HG03139 (cell line): Measurements from ENCODE around the gene SEMA3D.
"Not testable (repeated sequence)": the region's sequence is repeated elsewhere in the genome, so short reads cannot be mapped to it uniquely, and the experiment has no call there.

ENCODE experiments used
- ATAC-seq: cut with Tn5 transposase; IDR thresholded peaks from one replicate; pipeline ENCODE4 v1.9.1; 2021; ENCODE audit not compliant: unreplicated experiment

Gene SEMA3D

DNA sequence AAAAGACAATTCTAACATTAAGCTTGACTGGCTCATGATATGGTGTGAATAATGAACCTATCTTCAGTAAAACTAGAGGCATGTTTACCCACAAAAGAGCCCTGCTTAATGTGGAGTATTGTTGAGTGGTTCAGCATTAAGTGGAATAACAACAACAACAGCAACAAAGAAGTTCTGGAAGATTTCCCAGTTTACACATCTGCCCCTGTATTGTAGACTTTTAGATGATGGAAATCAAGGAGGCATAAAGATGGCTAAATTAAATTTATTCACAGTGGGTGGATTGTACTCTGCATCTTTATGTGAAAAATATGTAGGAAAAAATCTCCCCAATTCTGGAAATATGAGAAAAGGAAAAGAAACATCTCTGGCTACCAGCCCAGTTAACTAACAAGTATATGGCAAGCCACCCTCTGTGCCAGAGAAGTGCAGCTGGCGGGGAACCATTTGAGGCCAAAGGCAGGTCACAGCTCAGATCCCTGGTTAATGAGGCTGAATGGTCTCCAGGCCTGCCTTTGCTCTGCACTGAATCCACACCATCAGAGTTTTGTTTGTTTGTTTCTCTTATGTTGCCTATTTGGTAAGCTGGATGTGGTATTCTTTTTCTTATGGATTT, 186.0 kb downstream of the SEMA3D start:
- no peak for ATAC-seq

DNA sequence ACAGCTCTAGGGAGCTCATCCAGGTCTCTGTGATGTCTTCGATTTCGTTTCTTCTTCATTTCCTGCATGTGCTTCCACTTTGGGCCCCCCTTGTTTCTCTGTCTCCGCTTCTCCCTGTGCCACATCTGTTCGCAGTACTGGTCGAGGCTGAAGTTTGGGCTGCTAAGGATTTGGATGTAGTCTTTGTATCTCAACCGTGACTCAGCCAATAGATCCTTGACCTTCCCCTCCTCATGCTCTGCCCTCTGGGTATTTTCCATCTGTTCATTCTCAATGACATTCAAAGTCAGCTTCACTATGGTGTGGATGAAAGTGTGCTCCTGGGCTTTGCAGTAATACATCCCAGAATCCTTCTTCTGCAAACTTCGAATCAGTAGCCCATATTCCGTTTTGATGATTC, 187.4 kb downstream of the SEMA3D start:
- no peak for ATAC-seq

DNA sequence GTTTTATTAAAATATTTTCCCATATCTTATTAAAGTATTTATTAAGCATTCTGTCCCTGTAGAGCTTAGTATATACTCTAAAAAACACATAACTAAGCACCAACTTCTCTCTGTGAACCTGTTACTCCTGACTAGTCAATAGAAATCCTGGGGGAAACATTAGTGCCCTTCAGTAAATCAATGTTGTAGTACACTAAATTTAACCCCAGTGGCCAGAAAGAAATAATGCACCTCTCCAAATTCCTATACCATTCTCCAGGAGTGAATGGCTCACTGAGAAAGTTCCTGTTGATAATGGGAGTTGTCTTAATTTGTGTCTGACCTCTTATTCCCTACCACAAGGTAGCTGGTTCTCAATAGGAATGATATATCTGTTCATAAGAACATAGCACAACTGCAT, 188.2 kb downstream of the SEMA3D start:
- no peak for ATAC-seq

DNA sequence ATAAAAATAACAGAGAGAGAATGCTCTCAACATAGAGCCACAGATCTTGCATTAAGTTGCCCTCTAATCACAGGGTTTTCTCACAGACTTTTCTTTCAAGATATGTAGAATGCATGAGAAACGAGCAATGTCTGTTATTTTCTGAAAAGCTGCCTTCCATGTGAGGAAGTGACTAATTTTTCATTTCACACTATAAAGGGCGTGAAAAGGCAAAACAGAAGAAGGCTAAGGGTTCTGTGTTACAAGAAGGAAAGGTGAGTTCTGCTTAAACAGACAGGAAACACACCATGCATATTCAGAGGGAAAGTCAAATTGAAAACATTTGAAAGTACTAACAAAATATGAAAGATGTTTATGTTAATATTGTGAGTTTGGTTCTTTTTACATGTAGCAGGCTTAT, 189.2 kb downstream of the SEMA3D start:
- ATAC-seq: no peak

DNA sequence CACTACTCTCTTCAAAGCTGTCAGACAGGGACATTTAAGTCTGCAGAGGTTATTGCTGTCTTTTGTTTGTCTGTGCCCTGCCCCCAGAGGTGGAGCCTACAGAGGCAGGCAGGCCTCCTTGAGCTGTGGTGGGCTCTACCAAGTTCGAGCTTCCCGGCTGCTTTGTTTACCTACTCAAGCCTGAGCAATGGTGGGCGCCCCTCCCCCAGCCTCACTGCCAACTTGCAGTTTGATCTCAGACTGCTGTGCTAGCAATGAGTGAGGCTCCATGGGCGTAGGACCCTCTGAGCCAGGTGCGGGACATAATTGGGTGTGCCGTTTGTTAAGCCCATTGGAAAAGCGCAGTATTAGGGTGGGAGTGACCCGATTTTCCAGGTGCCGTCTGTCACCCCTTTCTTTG, 193.9 kb downstream of the SEMA3D start:
- ATAC-seq: not testable (repeated sequence)

DNA sequence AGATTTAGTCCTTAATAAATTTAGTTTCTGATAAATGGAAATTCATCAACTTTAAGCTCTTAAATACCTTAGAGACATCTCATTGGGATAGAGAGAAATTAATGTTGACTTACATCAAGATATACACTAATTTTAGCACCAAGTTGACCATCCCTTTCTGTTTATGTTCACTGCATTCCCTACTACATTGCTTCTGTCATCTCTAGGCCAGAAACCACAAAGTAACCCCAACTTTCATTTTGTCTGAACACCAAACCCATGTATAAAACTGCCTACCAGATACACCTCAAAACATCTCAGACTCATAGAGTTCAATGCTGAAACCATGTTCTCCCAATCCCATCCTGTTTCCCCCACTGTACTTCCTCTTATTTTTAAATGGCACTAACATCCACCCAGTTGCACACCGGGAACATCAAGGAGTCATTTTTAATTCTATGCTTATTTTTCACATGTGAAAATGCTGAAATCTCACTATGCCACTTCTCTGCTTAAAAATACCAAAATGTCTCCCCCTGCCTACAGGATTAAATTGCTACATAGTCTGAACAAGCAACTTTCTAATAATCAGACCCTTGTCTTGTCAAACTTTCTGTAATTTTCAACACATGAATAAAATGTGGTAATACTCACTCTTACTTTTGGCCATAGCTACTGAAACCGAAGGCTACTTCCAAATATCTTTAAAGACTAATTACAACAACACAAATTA, 201.6 kb downstream of the SEMA3D start:
- ATAC-seq: no peak

DNA sequence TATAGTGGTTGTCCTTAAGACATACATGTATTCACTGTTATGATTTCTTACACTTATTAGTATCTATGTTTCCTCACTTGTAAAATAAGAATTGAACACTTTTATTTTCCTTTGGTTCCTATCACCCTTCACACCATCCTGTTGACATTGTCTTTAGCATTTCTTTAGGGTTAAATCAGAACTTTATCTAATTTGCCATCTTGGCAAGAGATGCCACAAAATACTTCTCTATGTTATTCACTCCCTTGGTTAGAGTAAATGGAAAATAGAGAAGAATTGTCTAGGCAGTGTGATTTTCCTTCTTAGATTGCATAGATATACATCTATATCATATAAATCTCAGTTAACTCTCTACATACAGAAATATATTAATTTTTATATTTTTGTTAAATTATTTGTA, 204.7 kb downstream of the SEMA3D start:
- no peak for ATAC-seq

DNA sequence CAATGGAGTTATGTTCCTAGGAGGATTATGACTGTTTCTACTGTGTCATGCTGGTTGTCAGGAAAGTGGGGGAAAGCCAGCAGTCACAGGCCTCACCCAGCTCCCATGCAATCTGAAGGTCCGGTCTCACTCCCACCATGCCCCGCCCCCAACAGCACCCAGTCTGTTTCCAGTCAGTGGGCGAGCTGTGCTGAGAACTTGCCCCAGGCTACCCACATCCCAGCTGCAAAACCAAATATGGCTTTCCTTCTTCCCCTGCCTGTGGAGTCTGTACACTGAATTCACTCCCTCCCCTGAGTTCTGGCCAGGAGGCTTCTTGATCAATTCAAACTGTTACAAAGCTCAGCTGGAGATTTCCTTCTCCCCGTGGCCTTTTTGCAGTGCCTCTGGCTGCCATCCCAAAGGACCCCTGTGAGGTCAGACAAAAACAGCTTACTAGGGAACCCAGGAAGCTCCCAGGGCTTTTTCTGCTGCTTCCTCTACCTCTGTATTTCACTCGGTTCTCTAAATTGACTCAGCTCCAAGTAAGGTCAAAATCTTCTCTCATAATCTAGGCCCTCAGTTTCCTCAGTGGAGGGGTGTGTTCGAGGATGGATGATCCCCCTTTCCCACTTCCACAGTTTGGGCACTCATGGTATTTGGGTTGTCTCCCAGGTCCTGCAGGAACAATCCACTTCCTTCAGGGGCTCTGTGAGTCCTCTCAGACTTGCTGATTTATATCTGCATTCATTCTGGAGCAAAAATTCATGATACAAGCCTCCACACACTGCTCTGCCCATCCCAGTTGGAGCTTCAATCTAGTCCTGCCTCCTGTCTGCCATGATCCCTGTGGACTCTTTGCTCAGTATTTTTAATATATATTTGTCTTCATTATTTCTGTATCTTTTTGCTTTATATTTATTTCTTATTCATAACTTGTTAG, 205.5 kb downstream of the SEMA3D start:
- no peak for ATAC-seq

DNA sequence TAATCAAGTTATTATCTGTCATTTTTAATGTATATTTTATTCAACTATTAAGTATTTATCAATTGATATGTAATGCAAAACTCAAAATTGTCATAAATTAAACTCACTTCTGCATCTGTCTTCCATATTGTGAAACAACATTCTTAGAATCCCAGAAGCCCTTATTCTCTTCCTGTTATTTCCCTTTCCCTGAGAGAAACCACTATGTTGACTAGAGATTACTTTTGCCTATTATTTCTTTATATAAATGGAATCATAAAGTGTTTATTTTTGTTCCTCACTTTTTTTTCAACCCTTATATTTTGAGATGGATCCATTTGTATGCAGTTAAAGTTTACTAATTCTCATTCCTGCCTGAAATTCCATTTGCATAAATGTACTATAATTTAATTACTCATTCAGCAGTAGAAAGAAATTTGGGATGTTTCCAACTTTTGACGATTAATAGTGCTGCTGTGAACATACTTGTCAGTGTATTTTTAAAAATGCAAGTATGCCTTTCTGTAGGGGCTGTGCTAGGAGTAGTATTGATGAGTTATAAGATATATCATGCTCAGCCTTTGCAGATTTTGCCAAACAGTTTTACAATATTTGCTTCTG, 211.2 kb downstream of the SEMA3D start:
- ATAC-seq: no peak

DNA sequence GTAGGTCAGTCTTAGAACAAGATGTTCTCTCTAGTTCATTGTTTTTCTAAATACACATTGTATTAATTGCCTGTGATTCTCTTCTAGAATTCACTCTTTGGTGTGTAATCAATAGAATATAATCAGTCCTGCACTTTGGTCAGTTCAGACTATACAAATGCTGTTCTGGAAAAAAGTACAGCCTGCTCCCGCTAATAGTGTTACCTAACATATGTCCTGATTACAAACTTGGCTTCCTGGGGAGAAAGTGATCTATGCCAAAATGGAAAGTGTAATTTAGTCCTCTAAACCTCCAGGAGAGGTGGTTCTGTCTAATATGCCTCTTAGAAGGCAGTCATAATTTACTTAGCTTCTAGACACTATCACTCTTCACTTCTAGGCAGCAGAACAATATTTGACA, 215.5 kb downstream of the SEMA3D start:
- no peak for ATAC-seq

DNA sequence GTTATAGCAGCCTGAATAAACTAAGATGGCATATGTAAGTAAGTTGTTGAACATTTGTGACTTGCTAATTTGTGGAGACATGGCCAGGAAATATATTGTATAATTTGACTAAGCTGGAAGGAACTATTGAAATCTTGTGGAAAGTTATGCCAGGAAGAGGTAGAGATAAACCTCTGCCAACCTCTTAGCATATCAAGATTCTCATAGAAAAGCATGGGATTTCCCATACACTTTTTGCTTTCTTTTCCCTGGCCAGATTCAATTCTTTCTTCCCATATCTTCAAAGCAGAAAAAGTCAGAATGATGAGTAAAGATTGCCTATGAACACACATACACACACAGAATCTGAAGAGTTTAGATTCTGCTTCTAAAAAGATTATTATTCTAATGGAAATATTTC, 216.2 kb downstream of the SEMA3D start:
- no peak for ATAC-seq

DNA sequence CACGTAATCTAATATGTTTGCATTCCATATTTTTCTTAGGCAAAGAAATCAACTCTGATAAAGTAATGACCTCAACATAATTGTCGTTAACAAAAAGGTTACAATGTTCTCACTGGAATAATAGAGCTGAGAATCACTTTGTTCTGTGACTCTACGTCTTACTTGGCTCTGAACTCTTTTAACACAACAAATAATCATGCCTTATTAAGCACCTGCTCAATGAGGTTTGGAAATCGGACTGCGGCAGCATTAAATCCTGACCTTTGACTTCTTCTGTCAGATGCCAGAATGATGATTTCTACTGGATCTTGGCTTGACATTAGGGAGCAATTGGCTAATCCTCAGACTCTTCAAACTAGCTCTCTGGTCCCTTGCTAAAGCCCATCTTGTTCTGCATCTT, 233.6 kb downstream of the SEMA3D start:
- no peak for ATAC-seq

DNA sequence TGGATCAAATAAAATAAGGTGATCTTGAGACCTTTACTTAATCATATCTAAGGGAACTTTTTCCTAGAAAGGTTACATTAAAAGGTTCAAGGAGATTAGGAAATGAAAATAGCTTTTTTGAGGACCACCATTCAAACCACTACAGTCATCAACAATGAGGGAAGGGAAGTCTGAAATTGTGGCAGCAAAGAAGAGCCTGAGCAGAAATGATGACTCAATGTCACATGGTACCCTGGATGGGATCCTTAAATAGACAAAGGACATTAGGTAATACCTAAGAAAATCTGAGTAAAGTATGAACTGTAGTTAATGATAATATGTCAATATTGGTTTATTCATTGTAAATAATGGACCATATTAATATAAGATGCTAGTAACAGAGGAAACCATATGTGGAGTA, 236.0 kb downstream of the SEMA3D start:
- no peak for ATAC-seq

DNA sequence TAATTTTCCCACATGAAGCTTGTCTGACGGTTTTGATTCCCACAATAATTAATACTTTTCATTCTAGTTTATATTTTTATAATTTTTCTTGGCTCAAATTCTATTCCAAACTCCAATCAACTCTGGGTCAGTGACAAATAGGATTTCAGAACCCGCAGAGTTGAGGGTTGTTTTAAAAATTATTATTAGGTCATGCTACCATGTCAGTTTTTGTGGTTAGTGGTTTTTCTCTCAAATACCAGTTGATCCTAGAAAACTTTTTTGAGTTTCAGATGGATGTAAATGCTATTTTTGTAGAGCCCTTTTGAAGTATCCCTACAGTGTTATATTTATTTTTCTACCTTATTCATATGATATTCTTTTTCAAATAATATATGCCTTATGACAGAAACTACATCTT, 237.4 kb downstream of the SEMA3D start:
- no peak for ATAC-seq

DNA sequence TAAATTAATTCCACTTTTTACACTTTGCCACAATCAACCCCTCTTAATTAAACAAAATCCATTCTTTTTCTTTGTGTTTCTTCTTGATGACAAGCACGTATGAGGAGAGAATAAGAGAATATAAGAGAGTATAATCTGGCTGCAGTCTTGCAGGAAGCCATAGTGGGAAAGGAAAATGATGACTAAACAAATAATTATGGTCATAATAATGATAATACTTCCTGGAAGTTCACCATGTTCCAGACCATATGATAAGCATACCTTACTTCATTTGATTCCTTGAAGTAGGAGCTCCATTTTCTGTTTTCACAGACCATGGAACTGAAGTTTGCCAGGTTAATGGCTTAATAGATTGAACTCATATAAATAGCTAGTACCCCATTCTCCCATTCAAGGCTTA, 237.8 kb downstream of the SEMA3D start:
- ATAC-seq: no peak

DNA sequence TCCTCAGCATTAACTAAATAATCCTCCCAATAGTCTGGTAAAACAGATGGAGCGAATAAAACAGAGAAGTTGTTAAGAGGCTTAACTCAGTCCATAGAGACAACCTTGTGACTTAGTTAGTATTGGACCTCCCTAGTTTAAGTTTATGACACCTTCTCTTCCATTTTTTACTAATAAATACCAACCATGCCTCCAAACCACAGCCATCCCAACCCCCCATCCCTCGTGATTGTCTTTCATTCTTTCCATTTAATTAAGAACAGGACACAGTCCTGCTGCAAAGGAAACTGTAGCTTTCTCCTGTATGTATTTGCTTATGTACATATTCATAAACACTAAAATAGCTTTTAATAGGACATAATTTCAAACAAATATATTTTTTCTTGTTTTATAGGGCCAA, 238.2 kb downstream of the SEMA3D start:
- no peak for ATAC-seq

DNA sequence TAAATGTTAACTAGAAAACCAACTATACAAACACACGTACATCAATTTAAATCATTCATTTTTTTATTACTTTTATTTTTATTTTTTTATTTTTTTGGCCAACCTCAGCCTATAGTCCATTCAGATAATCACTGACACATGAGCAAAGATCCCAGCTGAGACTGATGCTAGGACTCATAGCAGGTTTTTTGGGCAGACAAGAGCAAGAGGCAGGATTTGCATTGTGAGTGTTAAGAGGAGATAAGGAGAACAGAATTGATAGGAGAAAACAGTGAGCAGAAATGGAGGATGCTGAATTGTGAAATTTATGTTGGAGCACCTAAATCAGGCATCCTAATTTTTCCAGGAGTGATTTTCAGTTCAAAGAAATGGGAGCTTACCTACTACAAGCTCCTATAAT, 240.3 kb downstream of the SEMA3D start:
- ATAC-seq: no peak
